Ovary (tissue), 9 donors: ENCODE measurements around the gene RYK. TPM values are rescaled to one million over a fixed set of nuclear protein-coding genes. Genes with fewer than 3 reads are reported as not detected.

ENCODE experiments used
- DNase-seq, 5 donors: peaks; one replicate each; pipeline ENCODE4 v3.0.0-alpha.2; 2019 to 2020
- H3K27ac ChIP-seq, 2 donors: fragments of 200-600 bp; one replicate each; pipeline versions ENCODE4 v1.5.1 to v1.8.0; 2019 to 2022
- H3K27me3 ChIP-seq: fragments of 200-600 bp; one replicate; pipeline ENCODE4 v1.8.0; 2022
- H3K36me3 ChIP-seq: fragments of 200-600 bp; sonication (generic); one replicate; pipeline ENCODE4 v1.5.1; 2019
- H3K4me1 ChIP-seq: one replicate; pipeline ENCODE4 v1.8.1; 2013; ENCODE audit warnings: mild to moderate bottlenecking, moderate library complexity; ENCODE audit not compliant: insufficient read depth
- H3K4me3 ChIP-seq: fragments of 200-600 bp; sonication (generic); one replicate; pipeline ENCODE4 v1.5.1; 2017
- H3K9me3 ChIP-seq, 2 donors: fragments of 200-600 bp in 1 of 2; sonication (generic) in 1 of 2; one replicate each; pipeline versions ENCODE4 v1.5.1 to v1.8.1; 2013 to 2019; ENCODE audit warnings: mild to moderate bottlenecking in 1 of 2, moderate library complexity in 1 of 2
- EP300 ChIP-seq: sonication (generic); formaldehyde crosslinking; IDR thresholded peaks from one replicate; pipeline ENCODE4 v1.6.1; 2017; ENCODE audit warnings: antibody characterized with exemption
- POLR2A ChIP-seq: fragments of 450-650 bp; IDR thresholded peaks from one replicate; pipeline ENCODE4 v1.6.1; 2017; ENCODE audit warnings: antibody characterized with exemption, mild to moderate bottlenecking, moderate library complexity
- WGBS, 3 donors: extraction: QIAGEN DNeasy Blood & Tissue Kit in 1 of 3; methylation state at CpG; one replicate each; pipeline versions ENCODE4 v1.1.5 to v1.1.7; 2013 to 2017; 5-methylcytosine and 5-hydroxymethylcytosine counted together
- intact Hi-C, 4 donors: fragments of 100-400 bp; cut with DNase I; formaldehyde crosslinking; loops; one replicate each; pipeline versions ENCODE4 v1.11.0 to v1.15.1; 2022 to 2023
- polyA plus RNA-seq, 2 donors: library from polyadenylated mRNA; stranded (reverse); fragments of 200-250 nt in 1 of 2; fragments of 350-450 nt in 1 of 2; fragmentation: Illumina TruSeq in 1 of 2; extraction: RNeasy Lipid Tissue Mini Kit (QIAGEN cat#74804) in 1 of 2; gene quantifications; one replicate each; pipeline ENCODE4 v1.2.3, GENCODE V29; 2013 to 2014
- total RNA-seq, 7 donors: library from RNA; depleted of rRNA in 2 of 7; stranded (reverse); fragments of >200 nt in 2 of 7; fragmentation: NEBNext Ultra II Directional in 3 of 7; extraction: Animal tissue kit (Norgen Biotek cat#: 25700) in 3 of 7; gene quantifications; one replicate each; pipeline versions ENCODE4 v1.1.0 to v1.2.4, GENCODE V29; 2016 to 2023
- TF ChIP-seq, protein P1 (sequence below), 3 donors: fragments of 450-650 bp in 2 of 3; fragments of 200-600 bp in 1 of 3; IDR thresholded peaks; one replicate each; pipeline versions ENCODE4 v1.5.1 to v1.8.0; 2016 to 2022; ENCODE audit warnings: antibody characterized with exemption in 3 of 3, mild to moderate bottlenecking in 1 of 3
- donor health status: DM: no; HTN: no; CAD: no; lungs with moderate emphysema.
- donor health status: DM: no; HTN: no; CAD: no.
- donor health status: Bipolar disorder and iron deficiency.
- donor health status: DM: yes; HTN: yes; CAD: no.
- donor health status: DM: no; HTN: no; CAD: no.
- donor health status: DM: yes; HTN: yes; CAD: no.

The RYK gene
- total and polyA plus RNA-seq, 9 donors, result 78.1 to 171 (median 120) TPM

DNA sequence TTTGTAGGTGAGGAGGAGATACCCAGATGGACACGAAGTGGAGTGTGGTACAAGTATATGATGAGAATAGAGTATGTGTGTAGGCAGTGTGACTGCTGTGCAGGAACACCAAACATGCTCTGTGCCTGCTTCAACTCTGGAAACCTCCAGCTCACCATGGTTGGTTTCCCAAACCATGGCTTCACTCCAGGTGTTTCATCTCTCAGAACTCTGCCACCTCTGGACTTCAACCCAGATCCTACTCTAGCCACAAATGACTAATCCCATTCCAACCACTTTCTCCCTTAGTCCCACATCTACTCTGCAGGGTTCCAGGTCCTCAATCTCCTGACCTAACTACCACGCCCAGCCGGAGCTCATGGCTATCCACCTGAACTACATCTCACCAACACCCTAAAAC, 102.1 kb downstream of the RYK start:
- Histone ChIP-seq H3K4me3 (no peak overlapping the region), H3K27ac (no peak overlapping the region), H3K4me1 (peaks cover 4% of the 10 kb centered on the region), H3K36me3 (no peaks in the 10 kb centered on the region), H3K9me3 (no peaks in the 10 kb centered on the region), H3K27me3 (no peaks in the 10 kb centered on the region)
- DNase-seq, result no peak
- intact Hi-C loops, result no loop called here
- 97 to 100% (median 98%) methylated on average over 3 of the region's 3 CpGs for WGBS, 3 donors
- TF ChIP-seq, protein P1, sequence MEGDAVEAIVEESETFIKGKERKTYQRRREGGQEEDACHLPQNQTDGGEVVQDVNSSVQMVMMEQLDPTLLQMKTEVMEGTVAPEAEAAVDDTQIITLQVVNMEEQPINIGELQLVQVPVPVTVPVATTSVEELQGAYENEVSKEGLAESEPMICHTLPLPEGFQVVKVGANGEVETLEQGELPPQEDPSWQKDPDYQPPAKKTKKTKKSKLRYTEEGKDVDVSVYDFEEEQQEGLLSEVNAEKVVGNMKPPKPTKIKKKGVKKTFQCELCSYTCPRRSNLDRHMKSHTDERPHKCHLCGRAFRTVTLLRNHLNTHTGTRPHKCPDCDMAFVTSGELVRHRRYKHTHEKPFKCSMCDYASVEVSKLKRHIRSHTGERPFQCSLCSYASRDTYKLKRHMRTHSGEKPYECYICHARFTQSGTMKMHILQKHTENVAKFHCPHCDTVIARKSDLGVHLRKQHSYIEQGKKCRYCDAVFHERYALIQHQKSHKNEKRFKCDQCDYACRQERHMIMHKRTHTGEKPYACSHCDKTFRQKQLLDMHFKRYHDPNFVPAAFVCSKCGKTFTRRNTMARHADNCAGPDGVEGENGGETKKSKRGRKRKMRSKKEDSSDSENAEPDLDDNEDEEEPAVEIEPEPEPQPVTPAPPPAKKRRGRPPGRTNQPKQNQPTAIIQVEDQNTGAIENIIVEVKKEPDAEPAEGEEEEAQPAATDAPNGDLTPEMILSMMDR (IDR thresholded peaks at IDR 0.05), result no peak
- TF ChIP-seq POLR2A (no peak), EP300 (no peak)

DNA sequence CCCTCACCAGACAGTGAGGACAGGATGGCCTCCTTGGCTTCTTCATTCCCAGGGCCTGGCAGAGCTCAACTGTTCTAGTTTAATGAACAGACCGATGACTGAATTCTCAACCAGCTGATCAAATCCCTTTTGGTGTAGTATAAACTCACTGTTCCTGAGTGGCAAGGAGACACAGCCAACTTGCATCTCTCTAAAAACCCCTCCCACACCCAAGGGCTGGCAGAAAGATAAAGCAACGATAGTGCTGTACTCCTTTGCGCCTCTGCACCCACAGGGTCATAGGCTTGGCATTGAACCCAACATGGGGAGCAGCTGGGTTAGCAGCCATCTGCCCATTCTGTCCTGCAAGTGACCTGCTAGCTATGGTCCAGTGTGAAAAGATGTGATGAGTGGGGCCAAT, 103.2 kb downstream of the RYK start:
- DNase-seq, result no peak
- H3K4me3 ChIP-seq, result no peak overlapping the region
- no peak overlapping the region for H3K27ac ChIP-seq
- H3K4me1 ChIP-seq, result peaks cover 4% of the 10 kb centered on the region
- TF ChIP-seq, protein P1 (IDR thresholded peaks at IDR 0.05), result no peak
- 72 to 82% (median 75%) methylated on average over 3 of the region's 3 CpGs for WGBS, 3 donors
- H3K27me3 ChIP-seq, result no peaks in the 10 kb centered on the region
- H3K36me3 ChIP-seq, result no peaks in the 10 kb centered on the region
- intact Hi-C loops, result no loop called here
- H3K9me3 ChIP-seq, result no peaks in the 10 kb centered on the region

DNA sequence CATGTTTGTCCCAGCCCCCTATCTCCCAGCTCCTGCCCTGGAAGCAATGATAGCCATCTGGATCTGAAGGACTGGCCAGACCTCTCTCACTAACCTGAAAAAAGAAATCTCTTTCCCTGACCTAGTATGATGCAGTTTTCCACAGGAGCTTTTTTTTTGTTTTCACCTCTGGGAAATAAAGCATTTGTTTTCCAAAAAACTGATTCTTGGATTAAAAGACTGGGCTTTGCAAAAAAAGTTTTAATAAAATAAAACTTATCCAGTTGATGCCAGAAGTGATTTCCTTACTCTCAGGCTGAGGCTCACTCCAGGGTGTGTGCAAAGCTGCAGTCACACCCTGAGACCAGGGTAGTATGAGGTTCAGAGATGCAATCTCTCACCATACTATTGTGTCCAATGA, 104.0 kb downstream of the RYK start:
- peaks cover 4% of the 10 kb centered on the region for H3K4me1 ChIP-seq
- TF ChIP-seq EP300 (no peak), POLR2A (no peak)
- TF ChIP-seq, protein P1 (IDR thresholded peaks at IDR 0.05), result no peak
- H3K9me3 ChIP-seq, result no peaks in the 10 kb centered on the region
- no peaks in the 10 kb centered on the region for H3K36me3 ChIP-seq
- H3K27ac ChIP-seq, result no peak overlapping the region
- H3K27me3 ChIP-seq, result no peaks in the 10 kb centered on the region
- no peak for DNase-seq
- H3K4me3 ChIP-seq, result no peak overlapping the region
- intact Hi-C loops, result no loop called here

DNA sequence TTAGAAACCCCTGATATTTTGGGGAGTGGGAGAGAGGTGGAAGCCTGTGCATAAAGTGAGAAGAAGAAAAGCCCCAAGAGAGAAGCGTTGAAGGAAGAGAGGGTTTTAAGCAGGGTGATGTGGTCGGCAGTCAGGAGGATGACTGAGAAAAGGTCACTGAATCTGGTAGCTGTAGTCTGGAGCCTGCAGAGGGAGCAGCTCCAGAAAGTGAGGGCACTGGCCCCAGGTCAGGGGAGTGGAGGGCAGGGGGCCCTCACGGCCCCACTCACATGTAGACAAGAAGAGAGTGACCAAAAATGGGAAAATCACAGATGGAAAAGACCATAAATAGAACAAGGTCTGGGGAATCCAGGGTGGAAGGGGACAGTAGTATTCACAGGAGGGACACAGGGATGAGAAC, 105.5 kb downstream of the RYK start:
- no peaks in the 10 kb centered on the region for H3K9me3 ChIP-seq
- no peak overlapping the region for H3K4me3 ChIP-seq
- TF ChIP-seq, protein P1 (IDR thresholded peaks at IDR 0.05), result no peak
- TF ChIP-seq EP300 (no peak), POLR2A (no peak)
- no peak overlapping the region for H3K27ac ChIP-seq
- intact Hi-C loops, result no loop called here
- WGBS, 3 donors, result 62 to 72% (median 66%) methylated on average over 3 of the region's 3 CpGs
- no peaks in the 10 kb centered on the region for H3K36me3 ChIP-seq
- peaks cover 4% of the 10 kb centered on the region for H3K4me1 ChIP-seq
- no peak for DNase-seq
- H3K27me3 ChIP-seq, result no peaks in the 10 kb centered on the region

DNA sequence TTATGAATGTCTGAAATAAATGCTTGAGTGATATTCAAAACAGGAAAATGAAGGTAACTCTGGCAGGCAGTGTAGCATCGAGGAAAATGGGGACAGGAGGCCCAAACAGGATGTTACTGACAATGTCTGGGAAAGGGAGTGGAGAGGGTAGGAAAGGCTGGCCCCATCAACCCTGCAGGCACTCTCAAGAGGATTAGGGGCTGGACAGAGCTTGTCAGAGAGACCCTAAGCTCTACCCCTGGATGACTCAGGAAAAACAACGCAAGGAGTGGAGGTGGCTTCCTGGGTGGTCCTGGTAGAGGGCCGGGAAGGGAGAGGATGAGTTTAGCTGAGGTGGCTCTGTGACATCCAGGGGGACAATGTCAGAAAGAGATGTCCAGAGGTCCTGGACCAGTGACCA, 106.0 kb downstream of the RYK start:
- H3K27ac ChIP-seq, result no peak overlapping the region

More for the DNA sequence above, 106.0 kb downstream of the RYK start:
- H3K4me1 ChIP-seq, result peaks cover 4% of the 10 kb centered on the region
- intact Hi-C loops, result no loop called here
- no peak for DNase-seq
- H3K4me3 ChIP-seq, result no peak overlapping the region
- H3K36me3 ChIP-seq, result no peaks in the 10 kb centered on the region
- no peaks in the 10 kb centered on the region for H3K27me3 ChIP-seq
- H3K9me3 ChIP-seq, result no peaks in the 10 kb centered on the region
- WGBS, 3 donors, result 48 to 68% (median 53%) methylated on average over 3 of the region's 3 CpGs
- TF ChIP-seq EP300 (no peak), POLR2A (no peak)
- TF ChIP-seq, protein P1 (IDR thresholded peaks at IDR 0.05), result no peak
